GM12875 (cell line): Measurements from ENCODE around the gene STK32B.

Source experiments
- H3K4me3 ChIP-seq: one replicate; pipeline ENCODE4 v1.5.1; 2011; ENCODE audit warnings: low read depth, low read length, control low read depth
- CTCF ChIP-seq: IDR thresholded peaks from 2 replicates; pipeline ENCODE4 v1.5.1; 2011; ENCODE audit warnings: low read depth, mild to moderate bottlenecking, control low read depth, inconsistent platforms, low read length, moderate library complexity, borderline replicate concordance; ENCODE audit not compliant: insufficient read depth

STK32B gene

GRCh38 chr4:5421416-5421815 is 370.1 kb downstream of the STK32B start:
- TF ChIP-seq CTCF = no peak
- no peak overlapping the region for H3K4me3 ChIP-seq

GRCh38 chr4:5422195-5422594 is 370.9 kb downstream of the STK32B start:
- TF ChIP-seq CTCF = no peak
- H3K4me3 ChIP-seq = no peak overlapping the region

GRCh38 chr4:5423670-5424069 is 372.4 kb downstream of the STK32B start:
- no peak for TF ChIP-seq CTCF
- H3K4me3 ChIP-seq = no peak overlapping the region

- no peak overlapping the region for H3K4me3 ChIP-seq
- TF ChIP-seq CTCF = no peak
These were observed 372.9 kb downstream of the STK32B start for GRCh38 chr4:5424211-5424610.

GRCh38 chr4:5424901-5425300 is 373.6 kb downstream of the STK32B start:
- TF ChIP-seq CTCF = no peak
- H3K4me3 ChIP-seq = no peak overlapping the region

GRCh38 chr4:5429747-5430146 is 378.5 kb downstream of the STK32B start:
- no peak for TF ChIP-seq CTCF
- no peak overlapping the region for H3K4me3 ChIP-seq

GRCh38 chr4:5433196-5433595 is 381.9 kb downstream of the STK32B start:
- H3K4me3 ChIP-seq = no peak overlapping the region
- TF ChIP-seq CTCF = no peak
